Measurements from ENCODE around the gene ITPKA. TPM values are rescaled to one million over a fixed set of nuclear protein-coding genes. Genes with fewer than 3 reads are reported as not detected.

ITPKA gene
- total RNA-seq, 2 experiments from 2014 or later = 0.25 TPM; not detected in 1

- peaks cover 68% of the 10 kb centered on the region for H3K27me3 Mint-ChIP-seq
- H3K36me3 Mint-ChIP-seq = peaks cover 2% of the 10 kb centered on the region
- H3K9me3 Mint-ChIP-seq = no peaks in the 10 kb centered on the region
- H3K4me3 Mint-ChIP-seq = peak overlapping the region; percentile 47
- POLR2A ChIA-PET = interaction anchor here (0.8 kb wide), 1 partner anchor 17 kb away, joined by 3 read pairs; no protein-coding TSS in a partner anchor
- peaks cover 21% of the 10 kb centered on the region for H3K4me1 Mint-ChIP-seq
- ATAC-seq (ENCODE audit: low read depth) = no peak
- peak; percentile 61 for DNase-seq
- no peak overlapping the region for H3K27ac Mint-ChIP-seq
Observed at GRCh38 chr15:41494922-41495735, 1.5 kb downstream of the ITPKA start.

GRCh38 chr15:41495736-41496599 lies 2.3 kb downstream of the ITPKA start:
- Mint-ChIP-seq H3K36me3 (no peaks in the 10 kb centered on the region), H3K27me3 (peaks cover 76% of the 10 kb centered on the region), H3K4me3 (peak overlapping the region; percentile 37), H3K27ac (no peak overlapping the region), H3K4me1 (peaks cover 15% of the 10 kb centered on the region), H3K9me3 (no peaks in the 10 kb centered on the region)
- no peak for ATAC-seq (ENCODE audit: low read depth)
- no peak for DNase-seq
- POLR2A ChIA-PET = no interaction called here

GRCh38 chr15:41498657-41499056 lies 5.0 kb downstream of the ITPKA start:
- H3K4me3 Mint-ChIP-seq = no peak overlapping the region
- H3K4me1 Mint-ChIP-seq = peaks cover 7% of the 10 kb centered on the region
- no peak for DNase-seq
- peaks cover 80% of the 10 kb centered on the region for H3K27me3 Mint-ChIP-seq
- no peak for ATAC-seq (ENCODE audit: low read depth)
- H3K9me3 Mint-ChIP-seq = no peaks in the 10 kb centered on the region
- POLR2A ChIA-PET = no interaction called here
- H3K27ac Mint-ChIP-seq = no peak overlapping the region
- no peaks in the 10 kb centered on the region for H3K36me3 Mint-ChIP-seq

GRCh38 chr15:41499109-41499851 lies 5.6 kb downstream of the ITPKA start:
- POLR2A ChIA-PET = no interaction called here
- peaks cover 7% of the 10 kb centered on the region for H3K4me1 Mint-ChIP-seq
- H3K27me3 Mint-ChIP-seq = peaks cover 84% of the 10 kb centered on the region
- DNase-seq (no peak), ATAC-seq (ENCODE audit: low read depth) (no peak)
- no peak overlapping the region for H3K27ac Mint-ChIP-seq
- H3K9me3 Mint-ChIP-seq = no peaks in the 10 kb centered on the region
- no peaks in the 10 kb centered on the region for H3K36me3 Mint-ChIP-seq
- no peak overlapping the region for H3K4me3 Mint-ChIP-seq

GRCh38 chr15:41501191-41501917 lies 7.7 kb downstream of the ITPKA start:
- Mint-ChIP-seq H3K27ac (no peak overlapping the region), H3K4me3 (peak overlapping the region; percentile 75), H3K9me3 (no peaks in the 10 kb centered on the region), H3K36me3 (no peaks in the 10 kb centered on the region), H3K27me3 (peaks cover 83% of the 10 kb centered on the region), H3K4me1 (peaks cover 7% of the 10 kb centered on the region)
- peak; percentile 59 for DNase-seq
- POLR2A ChIA-PET = interaction anchor here (1.4 kb wide), 1 partner anchor 12 kb away, joined by 3 read pairs; the partner anchor contains the start of gene LTK
- peak; percentile 37 for ATAC-seq (ENCODE audit: low read depth)

- Mint-ChIP-seq H3K27ac (no peak overlapping the region), H3K9me3 (no peaks in the 10 kb centered on the region), H3K36me3 (no peaks in the 10 kb centered on the region), H3K4me3 (peak overlapping the region; percentile 75), H3K27me3 (peaks cover 78% of the 10 kb centered on the region), H3K4me1 (peaks cover 7% of the 10 kb centered on the region)
- DNase-seq = peak; percentile 57
- POLR2A ChIA-PET = interaction anchor here (1.3 to 1.4 kb wide), 2 partner anchors 12 kb away, joined by 3 to 4 read pairs; partner anchors contain the start of gene LTK
- ATAC-seq (ENCODE audit: low read depth) = peak; percentile 57
Observed at GRCh38 chr15:41501931-41502794, 8.5 kb downstream of the ITPKA start.

GRCh38 chr15:41502795-41503668 lies 9.4 kb downstream of the ITPKA start:
- H3K27ac Mint-ChIP-seq = no peak overlapping the region
- H3K9me3 Mint-ChIP-seq = no peaks in the 10 kb centered on the region
- peak overlapping the region; percentile 75 for H3K4me3 Mint-ChIP-seq

GRCh38 chr15:41503669-41504010 lies 10.0 kb downstream of the ITPKA start:
- H3K4me1 Mint-ChIP-seq = peaks cover 7% of the 10 kb centered on the region
- ATAC-seq (ENCODE audit: low read depth) (no peak), DNase-seq (no peak)
- POLR2A ChIA-PET = interaction anchor here (1.3 kb wide), 1 partner anchor 10 kb away, joined by 4 read pairs; the partner anchor contains the start of gene LTK
- H3K27ac Mint-ChIP-seq = no peak overlapping the region
- peaks cover 73% of the 10 kb centered on the region for H3K27me3 Mint-ChIP-seq
- no peaks in the 10 kb centered on the region for H3K9me3 Mint-ChIP-seq
- peak overlapping the region; percentile 17 for H3K4me3 Mint-ChIP-seq
- no peaks in the 10 kb centered on the region for H3K36me3 Mint-ChIP-seq

More at GRCh38 chr15:41502795-41503668, 9.4 kb downstream of the ITPKA start:
- ATAC-seq (ENCODE audit: low read depth) = peak; percentile 16
- POLR2A ChIA-PET = interaction anchor here (1.3 kb wide), 1 partner anchor 11 kb away, joined by 4 read pairs; the partner anchor contains the start of gene LTK
- peaks cover 7% of the 10 kb centered on the region for H3K4me1 Mint-ChIP-seq
- DNase-seq = no peak
- H3K27me3 Mint-ChIP-seq = peaks cover 76% of the 10 kb centered on the region
- no peaks in the 10 kb centered on the region for H3K36me3 Mint-ChIP-seq

GRCh38 chr15:41504751-41505492 lies 11.2 kb downstream of the ITPKA start:
- peaks cover 67% of the 10 kb centered on the region for H3K27me3 Mint-ChIP-seq
- ATAC-seq (ENCODE audit: low read depth) = no peak
- no peak overlapping the region for H3K4me3 Mint-ChIP-seq
- POLR2A ChIA-PET = interaction anchor here (0.7 kb wide), 1 partner anchor 39 kb away, joined by 3 read pairs; the partner anchor contains the start of gene RPAP1
- DNase-seq = no peak
- H3K27ac Mint-ChIP-seq = no peak overlapping the region
- no peaks in the 10 kb centered on the region for H3K36me3 Mint-ChIP-seq
- H3K4me1 Mint-ChIP-seq = peaks cover 7% of the 10 kb centered on the region
- no peaks in the 10 kb centered on the region for H3K9me3 Mint-ChIP-seq

GRCh38 chr15:41505776-41506175 lies 12.1 kb downstream of the ITPKA start:
- peaks cover 67% of the 10 kb centered on the region for H3K27me3 Mint-ChIP-seq
- H3K27ac Mint-ChIP-seq = no peak overlapping the region
- H3K4me1 Mint-ChIP-seq = peaks cover 7% of the 10 kb centered on the region
- no peaks in the 10 kb centered on the region for H3K36me3 Mint-ChIP-seq
- POLR2A ChIA-PET = no interaction called here
- no peak overlapping the region for H3K4me3 Mint-ChIP-seq
- H3K9me3 Mint-ChIP-seq = no peaks in the 10 kb centered on the region
- ATAC-seq (ENCODE audit: low read depth) (no peak), DNase-seq (no peak)
